Right atrium auricular region (tissue), 2 donors: ENCODE measurements around the gene C19orf33. TPM values are rescaled to one million over a fixed set of nuclear protein-coding genes. Genes with fewer than 3 reads are reported as not detected.

Experiments
- DNase-seq: peaks from one replicate; pipeline ENCODE4 v3.0.0-alpha.2; 2019; ENCODE audit warnings: low spot score
- H3K27ac ChIP-seq, 2 donors: fragments of 200-600 bp; sonication (generic); 1 replicate in 1 of 2; 2 replicates in 1 of 2; pipeline ENCODE4 v1.5.1; 2016 to 2019
- H3K27me3 ChIP-seq, 2 donors: fragments of 200-600 bp; sonication (generic); one replicate each; pipeline versions ENCODE4 v1.5.1 to v1.6.0; 2017 to 2019
- H3K36me3 ChIP-seq: fragments of 200-600 bp; sonication (generic); one replicate; pipeline ENCODE4 v1.5.1; 2016
- H3K4me1 ChIP-seq, 2 donors: fragments of 200-600 bp; sonication (generic); one replicate each; pipeline versions ENCODE4 v1.5.1 to v1.6.0; 2017 to 2019
- H3K4me3 ChIP-seq, 2 donors: fragments of 200-600 bp; sonication (generic); 1 replicate in 1 of 2; 2 replicates in 1 of 2; pipeline ENCODE4 v1.5.1; 2017 to 2019; ENCODE audit warnings: mild to moderate bottlenecking in 1 of 2, moderate library complexity in 1 of 2
- H3K9me3 ChIP-seq, 2 donors: fragments of 200-600 bp; sonication (generic); one replicate each; pipeline ENCODE4 v1.5.1; 2019
- CTCF ChIP-seq, 2 donors: fragments of 200-600 bp; sonication (generic); IDR thresholded peaks; one replicate each; pipeline ENCODE4 v1.5.1; 2019; ENCODE audit warnings: antibody characterized with exemption in 2 of 2
- total RNA-seq, 2 donors: library from RNA; depleted of rRNA; stranded (reverse); fragments of >200 nt; gene quantifications; one replicate each; pipeline ENCODE4 v1.1.0, GENCODE V29; 2016

The C19orf33 gene
- total RNA-seq, 2 donors from 2014 or later: 18.9 to 48.6 TPM

- TF ChIP-seq CTCF (IDR thresholded peaks at IDR 0.05): no peak
- no peaks in the 10 kb centered on the region for H3K4me1 ChIP-seq
- H3K4me3 ChIP-seq: no peak overlapping the region
- no peaks in the 10 kb centered on the region for H3K27me3 ChIP-seq
- H3K9me3 ChIP-seq: no peaks in the 10 kb centered on the region
- no peak overlapping the region for H3K27ac ChIP-seq
- no peaks in the 10 kb centered on the region for H3K36me3 ChIP-seq
- no peak for DNase-seq
Measured at GRCh38 chr19:38346837-38347236, 42.8 kb downstream of the C19orf33 start.

GRCh38 chr19:38350883-38351282 lies 46.8 kb downstream of the C19orf33 start:
- no peaks in the 10 kb centered on the region for H3K9me3 ChIP-seq
- H3K4me3 ChIP-seq: no peak overlapping the region
- no peaks in the 10 kb centered on the region for H3K27me3 ChIP-seq
- H3K36me3 ChIP-seq: no peaks in the 10 kb centered on the region
- H3K4me1 ChIP-seq: no peaks in the 10 kb centered on the region
- H3K27ac ChIP-seq: no peak overlapping the region
- no peak for DNase-seq
- no peak for TF ChIP-seq CTCF (IDR thresholded peaks at IDR 0.05)

- Histone ChIP-seq H3K27me3 (no peaks in the 10 kb centered on the region), H3K27ac (no peak overlapping the region), H3K36me3 (no peaks in the 10 kb centered on the region), H3K9me3 (no peaks in the 10 kb centered on the region), H3K4me3 (no peak overlapping the region), H3K4me1 (no peaks in the 10 kb centered on the region)
- no peak for DNase-seq
- TF ChIP-seq CTCF (IDR thresholded peaks at IDR 0.05): no peak
Measured at GRCh38 chr19:38351865-38352395, 47.9 kb downstream of the C19orf33 start.

GRCh38 chr19:38352611-38353010 lies 48.6 kb downstream of the C19orf33 start:
- H3K36me3 ChIP-seq: no peaks in the 10 kb centered on the region
- no peak overlapping the region for H3K4me3 ChIP-seq
- H3K9me3 ChIP-seq: no peaks in the 10 kb centered on the region
- no peak overlapping the region for H3K27ac ChIP-seq
- no peaks in the 10 kb centered on the region for H3K27me3 ChIP-seq
- no peak for DNase-seq
- H3K4me1 ChIP-seq: no peaks in the 10 kb centered on the region
- no peak for TF ChIP-seq CTCF (IDR thresholded peaks at IDR 0.05)

Other genes with a start within 250 kb of the C19orf33 start
- not detected for gene DPF1, start 80.0 kb upstream of the C19orf33 start, total RNA-seq
- gene PPP1R14A, start 47.9 kb upstream of the C19orf33 start, total RNA-seq: 10 to 100 TPM; 28.0 to 30.0 TPM
- gene SPINT2, start 39.7 kb upstream of the C19orf33 start, total RNA-seq: 10 to 100 TPM; 11.1 to 52.7 TPM
- 10 to 100 TPM; 20.1 to 26.9 TPM for gene YIF1B, start 11.7 kb downstream of the C19orf33 start, total RNA-seq
- 1 to 10 TPM; 1.3 to 3.8 TPM for gene KCNK6, start 15.6 kb downstream of the C19orf33 start, total RNA-seq
- 1 to 10 TPM in 1 of 2 donors, under 1 TPM in 1; 0.22 to 2.7 TPM for gene CATSPERG, start 31.6 kb downstream of the C19orf33 start, total RNA-seq
- 100 to 1,000 TPM; 403 to 603 TPM for gene PSMD8, start 70.3 kb downstream of the C19orf33 start, total RNA-seq
- 1 to 10 TPM in 1 of 2 donors, under 1 TPM in 1; 0.37 to 1.3 TPM for gene GGN, start 83.8 kb downstream of the C19orf33 start, total RNA-seq
- under 1 TPM; 0.56 to 0.67 TPM for gene SPRED3, start 84.4 kb downstream of the C19orf33 start, total RNA-seq
- gene FAM98C, start 98.8 kb downstream of the C19orf33 start, total RNA-seq: 10 to 100 TPM; 11.9 to 19.8 TPM
- gene RASGRP4, start 122.0 kb downstream of the C19orf33 start, total RNA-seq: 1 to 10 TPM; 1.1 to 2.9 TPM
- gene RYR1, start 129.4 kb downstream of the C19orf33 start, total RNA-seq: 1 to 10 TPM in 1 of 2 donors, under 1 TPM in 1; 0.33 to 1.7 TPM